Panc1 (cell line): ENCODE data around the gene APOO.

Source experiments
- CTCF ChIP-seq: fragments of 450-650 bp; IDR thresholded peaks from 2 replicates; pipeline ENCODE4 v1.5.1; 2017; ENCODE audit warnings: mild to moderate bottlenecking
- POLR2AphosphoS5 ChIP-seq: IDR thresholded peaks from 2 replicates; pipeline ENCODE4 v1.6.1; 2012; ENCODE audit warnings: mild to moderate bottlenecking, low read depth, low read length, moderate library complexity
- REST ChIP-seq, 2 experiments: IDR thresholded peaks; 2 replicates each; pipeline ENCODE4 v1.6.1; 2011 to 2012; ENCODE audit warnings: low read depth in 2 of 2, control low read depth in 1 of 2, low read length in 1 of 2, mild to moderate bottlenecking in 1 of 2, moderate library complexity in 1 of 2; ENCODE audit not compliant: insufficient read depth in 1 of 2

GRCh38 chrX:23937100-23937499 lies 29.4 kb upstream of the APOO start:
- TF ChIP-seq POLR2AphosphoS5 (no peak), CTCF (no peak), REST (IDR thresholded peaks at IDR 0.05; ENCODE audit: insufficient read depth in 1 of 2, low read depth in 2 of 2, low read length in 1 of 2) (no peak)
